HT-29 (cell line): ENCODE results near the gene ARPC4. TPM values are rescaled to one million over a fixed set of nuclear protein-coding genes. Genes with fewer than 3 reads are reported as not detected.
"Not testable (repeated sequence)": the region's sequence is repeated elsewhere in the genome, so short reads cannot be mapped to it uniquely, and the experiment has no call there.

Experiments
- DNase-seq: peaks from one replicate; pipeline ENCODE4 v3.0.0-alpha.2; 2015; ENCODE audit warnings: low spot score
- total RNA-seq: library from RNA; depleted of rRNA; stranded (reverse); fragments of >200 nt; shearing (Covaris generic); gene quantifications from 2 replicates; pipeline ENCODE4 v1.2.3, GENCODE V29; 2014; rRNA removed

Gene ARPC4
- total RNA-seq, 1 experiment from 2014 or later = 155 TPM

- not testable (repeated sequence) for DNase-seq
Measured at GRCh38 chr3:9851926-9852325, 59.0 kb downstream of the ARPC4 start.

GRCh38 chr3:9852528-9852927 lies 59.6 kb downstream of the ARPC4 start:
- no peak for DNase-seq

GRCh38 chr3:9854291-9854940 lies 61.5 kb downstream of the ARPC4 start:
- not testable (repeated sequence) for DNase-seq

GRCh38 chr3:9855594-9855993 lies 62.7 kb downstream of the ARPC4 start:
- no peak for DNase-seq

Other genes with a start within 250 kb of the ARPC4 start
- not detected in 2 replicates for gene LHFPL4, start 239.3 kb upstream of the ARPC4 start, total RNA-seq
- 25.5 and 27.4 TPM in 2 replicates for gene MTMR14, start 143.6 kb upstream of the ARPC4 start, total RNA-seq
- gene CPNE9, start 89.2 kb upstream of the ARPC4 start, total RNA-seq = 0.36 TPM in 1 of 2 replicates, not detected in the other
- gene BRPF1, start 61.3 kb upstream of the ARPC4 start, total RNA-seq = 23.4 and 23.8 TPM in 2 replicates
- 29.3 and 31.2 TPM in 2 replicates for gene OGG1, start 43.1 kb upstream of the ARPC4 start, total RNA-seq
- gene CAMK1, start 23.1 kb upstream of the ARPC4 start, total RNA-seq = 0.81 and 3.2 TPM in 2 replicates
- gene TADA3, start 609 bp upstream of the ARPC4 start, total RNA-seq = 65.0 and 68.7 TPM in 2 replicates
- gene TTLL3, start 17.2 kb downstream of the ARPC4 start, total RNA-seq = 3.4 and 5.3 TPM in 2 replicates
- gene RPUSD3, start 50.9 kb downstream of the ARPC4 start, total RNA-seq = 21.3 and 25.8 TPM in 2 replicates
- gene CIDEC, start 87.2 kb downstream of the ARPC4 start, total RNA-seq = 0.61 and 1.5 TPM in 2 replicates
- gene JAGN1, start 97.5 kb downstream of the ARPC4 start, total RNA-seq = 24.0 and 26.0 TPM in 2 replicates
- gene IL17RE, start 109.8 kb downstream of the ARPC4 start, total RNA-seq = 13.4 and 17.0 TPM in 2 replicates
- gene IL17RC, start 124.0 kb downstream of the ARPC4 start, total RNA-seq = 18.6 and 23.4 TPM in 2 replicates
- gene CRELD1, start 140.8 kb downstream of the ARPC4 start, total RNA-seq = 10.4 and 12.9 TPM in 2 replicates
- gene PRRT3, start 159.3 kb downstream of the ARPC4 start, total RNA-seq = 0.65 and 0.89 TPM in 2 replicates
- gene EMC3, start 193.8 kb downstream of the ARPC4 start, total RNA-seq = 35.5 and 41.7 TPM in 2 replicates
- gene FANCD2, start 233.4 kb downstream of the ARPC4 start, total RNA-seq = 13.0 and 14.5 TPM in 2 replicates